GM18868 (cell line): ENCODE measurements around the gene CDK10.
"Not testable (repeated sequence)": the region's sequence is repeated elsewhere in the genome, so short reads cannot be mapped to it uniquely, and the experiment has no call there.

Experiments used
- ATAC-seq: cut with Tn5 transposase; IDR thresholded peaks from one replicate; pipeline ENCODE4 v1.9.1; 2021; ENCODE audit warnings: mild to moderate bottlenecking, moderate library complexity; ENCODE audit not compliant: unreplicated experiment

CDK10 gene

DNA sequence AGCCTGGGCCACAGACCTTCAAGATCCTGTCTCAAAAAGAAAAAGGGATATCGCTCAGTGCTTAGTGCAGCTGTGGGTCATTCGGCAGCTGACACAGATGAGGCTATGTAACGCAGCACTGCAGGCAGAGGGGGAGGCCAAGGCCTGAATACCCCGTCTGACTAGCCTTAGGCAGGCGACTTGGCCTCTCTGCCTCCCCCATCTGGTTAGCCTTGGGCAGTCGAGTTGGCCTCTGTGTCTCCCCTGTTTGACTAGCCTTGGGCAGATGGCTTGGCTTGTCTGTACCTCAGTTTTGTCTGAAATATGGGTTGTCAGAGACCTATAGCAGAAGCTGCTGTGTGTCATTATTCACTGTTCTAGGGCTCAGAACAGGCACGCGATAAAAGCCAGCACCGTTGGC, 18.9 kb upstream of the CDK10 start:
- ATAC-seq: no peak

DNA sequence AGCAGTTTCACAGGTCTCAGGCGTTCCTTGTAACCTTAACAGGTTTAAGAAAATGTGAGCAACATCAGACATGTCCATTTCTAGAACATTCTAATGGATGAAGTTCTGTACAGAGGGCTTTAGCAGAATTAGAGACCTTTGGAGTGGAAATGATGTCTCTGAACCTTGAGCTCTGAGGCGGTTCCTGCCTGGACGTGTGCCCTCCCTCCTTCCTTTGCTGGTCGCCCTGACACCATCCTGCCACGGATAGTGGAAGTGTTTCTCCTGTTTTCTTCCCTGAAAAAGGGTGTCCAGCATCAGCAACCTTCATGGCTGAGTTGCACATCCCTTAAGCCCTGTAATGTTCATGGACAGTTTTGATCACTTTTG, 17.7 kb upstream of the CDK10 start:
- ATAC-seq: no peak

DNA sequence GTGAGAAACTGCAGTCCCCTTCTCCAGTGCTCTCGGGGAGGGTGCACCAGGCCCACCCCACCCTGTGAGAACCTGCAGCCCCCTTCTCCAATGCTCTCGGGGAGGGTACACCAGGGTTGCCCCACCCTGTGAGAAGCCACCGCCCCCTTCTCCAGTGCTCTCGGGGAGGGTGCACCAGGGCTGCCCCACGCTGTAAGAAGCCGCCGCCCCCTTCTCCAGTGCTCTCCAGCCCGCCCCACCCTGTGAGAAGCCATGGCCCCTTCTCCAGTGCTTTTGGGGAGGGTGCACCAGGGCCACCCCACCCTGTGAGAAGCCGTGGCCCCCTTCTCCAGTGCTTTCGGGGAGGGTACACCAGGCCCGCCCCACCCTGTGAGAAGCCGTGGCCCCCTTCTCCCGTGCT, 16.7 kb upstream of the CDK10 start:
- ATAC-seq: no peak

DNA sequence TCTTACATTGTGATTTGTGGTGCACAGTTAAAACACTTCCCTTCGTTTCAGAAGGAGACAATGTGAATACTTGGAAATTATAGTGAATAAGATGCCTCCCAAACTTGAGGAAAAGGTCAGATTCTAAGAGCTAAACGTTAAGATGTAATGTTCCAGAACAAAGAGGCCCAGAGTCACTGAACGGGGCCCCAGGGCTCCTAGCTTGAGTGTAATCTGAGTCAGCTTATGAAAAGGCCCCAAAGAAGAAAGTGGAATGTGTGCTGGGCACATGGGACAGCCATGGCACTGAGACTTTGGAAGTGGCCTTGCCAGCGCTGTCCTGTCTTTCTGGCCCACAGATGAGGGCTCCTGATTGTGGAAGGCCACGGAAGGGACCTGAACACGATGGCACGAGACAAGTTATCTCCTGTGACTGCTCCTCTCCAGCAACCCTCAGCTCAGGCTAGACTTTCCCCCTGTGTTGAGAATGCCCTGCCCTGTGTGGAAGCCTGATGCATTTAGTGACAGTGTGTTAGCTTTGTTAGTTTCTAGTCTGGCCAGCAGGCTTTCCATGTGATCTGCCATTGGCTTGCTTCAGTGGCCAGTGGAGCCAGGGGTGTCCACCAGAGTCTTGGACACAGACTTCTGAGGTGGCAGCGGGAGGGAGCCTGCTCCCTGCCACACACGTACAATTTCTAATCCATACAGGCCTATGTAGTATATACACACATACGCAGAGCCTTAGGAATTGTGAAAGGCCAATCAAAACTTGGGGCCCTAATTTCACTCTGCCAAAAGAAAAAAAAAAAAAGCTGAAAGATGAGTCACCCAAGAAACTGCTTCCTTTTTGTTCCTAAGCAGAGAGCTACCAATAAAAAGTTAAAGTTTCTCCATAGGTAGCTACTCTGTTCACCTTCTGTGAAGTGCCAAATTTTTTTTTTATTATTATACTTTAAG, 15.7 kb upstream of the CDK10 start:
- ATAC-seq: no peak

DNA sequence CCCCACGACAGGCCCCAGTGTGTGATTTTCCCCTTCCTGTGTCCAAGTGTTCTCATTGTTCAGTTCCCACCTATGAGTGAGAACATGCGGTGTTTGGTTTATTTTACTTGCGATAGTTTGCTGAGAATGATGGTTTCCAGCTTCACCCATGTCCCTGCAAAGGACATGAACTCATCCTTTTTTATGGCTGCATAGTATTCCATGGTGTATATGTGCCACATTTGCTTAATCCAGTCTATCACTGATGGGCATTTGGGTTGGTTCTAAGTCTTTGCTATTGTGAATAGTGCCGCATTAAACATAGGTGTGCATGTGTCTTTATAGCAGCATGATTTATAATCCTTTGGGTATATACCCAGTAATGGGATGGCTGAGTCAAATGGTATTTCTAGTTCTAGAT, 14.9 kb upstream of the CDK10 start:
- not testable (repeated sequence) for ATAC-seq

DNA sequence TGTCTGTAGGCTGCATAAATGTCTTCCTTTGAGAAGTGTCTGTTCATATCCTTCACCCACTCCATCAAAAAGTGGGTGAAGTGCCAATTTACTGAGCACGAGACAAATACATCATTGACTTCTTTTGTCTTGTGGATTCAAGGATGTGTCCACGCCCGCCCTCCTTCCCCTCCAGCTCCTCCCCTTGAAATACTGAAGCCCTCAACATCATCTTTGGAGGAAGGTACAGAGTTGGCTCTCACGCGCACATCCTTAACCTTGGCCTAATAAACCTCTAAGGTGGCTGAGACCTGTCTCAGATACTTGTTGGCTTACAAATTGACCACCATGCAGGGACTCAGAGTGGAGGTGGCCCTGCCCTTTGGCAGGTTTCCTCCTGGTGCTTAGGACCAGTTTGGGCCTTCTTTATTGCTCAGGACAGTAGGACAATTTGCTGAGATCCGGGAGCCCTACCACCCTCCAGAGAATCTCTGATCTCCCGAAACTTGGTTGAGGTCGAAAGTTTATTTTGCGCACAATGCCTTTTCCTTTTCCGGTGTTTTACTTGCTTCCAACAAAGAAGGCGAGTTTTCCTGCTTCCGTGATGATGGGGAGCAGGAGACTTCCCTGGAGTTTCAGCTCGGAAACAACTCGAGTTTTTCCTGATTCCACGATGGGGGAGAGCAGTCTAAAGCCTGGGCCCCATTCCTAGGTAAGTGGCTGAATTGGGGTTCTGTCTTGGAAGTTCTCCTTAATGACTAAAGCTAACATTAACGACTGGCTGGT, 14.1 kb upstream of the CDK10 start:
- no peak for ATAC-seq

DNA sequence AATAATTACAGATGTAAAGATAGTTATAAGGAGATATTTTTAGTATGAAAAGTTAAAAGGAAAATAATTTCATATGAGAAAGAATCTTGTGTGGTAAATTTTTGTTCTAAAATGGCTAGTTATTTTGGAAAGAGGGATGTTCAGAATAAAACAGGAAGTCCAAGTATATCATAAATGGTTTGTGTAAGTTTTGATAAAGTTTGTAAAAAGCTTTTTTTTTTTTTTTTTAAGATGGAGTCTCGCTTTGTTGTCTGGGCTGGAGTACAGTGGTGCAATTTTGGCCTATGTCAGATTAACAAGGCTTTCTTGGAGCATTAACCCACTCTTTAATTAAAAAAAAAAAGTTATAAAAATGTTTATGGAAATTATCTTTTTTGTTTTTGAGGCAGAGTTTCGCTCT, 8.2 kb upstream of the CDK10 start:
- no peak for ATAC-seq

DNA sequence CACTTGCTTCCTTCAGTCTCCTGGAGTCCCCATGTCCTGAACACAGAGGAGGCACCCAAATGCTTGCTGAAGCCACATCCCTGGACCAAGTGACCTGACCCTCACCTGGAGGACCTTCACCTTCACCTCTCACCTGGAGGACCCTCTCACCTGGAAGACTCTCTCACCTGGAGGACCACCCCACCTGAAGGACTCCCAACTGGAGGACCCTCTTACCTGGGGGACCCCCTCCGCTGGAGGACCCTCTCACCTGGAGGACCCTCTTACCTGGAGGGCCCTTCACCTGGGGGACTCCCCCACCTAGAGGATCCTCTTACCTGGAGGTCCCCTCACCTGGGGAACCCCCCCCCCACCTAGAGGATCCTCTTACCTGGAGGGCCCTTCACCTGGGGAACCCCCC, 573 bp upstream of the CDK10 start:
- no peak for ATAC-seq

DNA sequence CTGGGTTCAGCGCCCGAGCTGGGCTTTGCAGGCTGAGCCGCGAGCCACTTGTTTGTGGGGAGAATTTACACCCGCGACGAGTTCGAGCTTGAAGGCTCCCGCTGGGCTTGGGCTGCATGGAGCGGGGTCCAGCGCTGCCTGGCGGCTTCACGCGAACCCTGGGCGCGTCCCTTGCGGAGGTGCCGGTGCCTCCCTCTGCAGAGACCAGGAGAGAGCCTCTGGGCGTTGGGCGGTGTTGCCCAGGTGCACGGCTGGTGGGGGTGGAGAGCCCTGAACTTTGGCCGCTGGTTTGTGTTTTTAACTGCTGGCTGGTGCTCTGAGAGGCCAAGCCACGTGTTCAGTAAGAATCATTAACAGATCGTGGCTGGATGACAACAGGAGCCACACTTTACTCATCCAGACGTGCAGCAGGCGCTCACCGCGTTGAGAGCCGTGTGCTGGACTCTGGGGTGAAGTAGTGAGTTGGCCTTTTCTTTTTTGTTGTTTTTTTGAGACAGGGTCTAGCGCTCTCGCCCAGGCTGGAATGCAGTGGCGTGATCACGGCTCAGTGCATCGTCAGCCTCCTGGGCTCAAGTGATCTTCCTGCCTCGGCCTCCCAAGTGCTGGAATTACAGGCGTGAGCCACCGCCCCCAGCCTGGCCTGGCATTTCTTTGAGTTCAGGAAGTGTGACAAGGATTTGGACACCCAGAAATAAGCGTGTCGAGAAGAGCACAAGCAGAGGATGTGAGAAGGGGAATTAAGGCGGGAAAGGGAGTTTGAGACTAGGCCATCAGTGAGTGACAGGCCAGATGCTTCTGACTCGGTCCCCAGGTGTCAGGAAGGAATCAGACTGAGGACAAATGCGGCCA, 827 bp downstream of the CDK10 start:
- peak; percentile 10 for ATAC-seq

DNA sequence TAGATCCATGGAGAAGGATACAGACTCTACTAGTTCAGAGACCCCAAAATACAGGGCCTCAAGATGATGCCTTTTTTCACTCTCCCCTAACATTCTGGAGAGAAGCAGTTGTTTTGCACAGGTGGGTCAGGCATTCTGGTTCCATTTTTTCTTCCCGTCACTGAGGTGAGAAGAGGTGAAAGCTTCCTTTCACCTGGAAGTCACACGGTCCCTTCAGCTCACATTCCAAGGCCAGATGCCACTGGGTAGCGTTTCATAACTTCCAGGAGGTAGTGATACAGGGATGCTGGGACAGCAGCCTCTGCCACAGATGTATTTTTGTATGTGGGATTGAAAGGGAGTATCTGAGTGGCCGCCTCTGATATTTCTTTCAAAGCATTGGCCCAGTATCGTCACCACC, 1.9 kb downstream of the CDK10 start:
- ATAC-seq: no peak

DNA sequence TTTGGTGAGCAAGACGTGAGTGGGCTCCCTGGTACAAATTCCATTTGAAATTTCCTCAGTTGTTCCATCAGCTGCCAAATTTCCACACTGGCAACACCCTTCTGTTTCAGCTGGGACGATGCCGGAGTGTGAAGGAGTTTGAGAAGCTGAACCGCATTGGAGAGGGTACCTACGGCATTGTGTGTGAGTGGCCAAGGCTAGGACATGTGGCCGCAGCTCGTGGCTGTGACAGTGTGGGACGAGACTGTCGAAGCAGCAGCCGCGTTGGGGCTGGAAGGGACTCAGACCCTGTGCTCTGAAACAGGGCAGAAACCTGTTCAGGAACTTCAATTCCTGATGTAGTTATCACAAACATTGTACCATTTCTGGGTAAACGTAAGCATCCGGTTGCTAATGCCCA, 2.7 kb downstream of the CDK10 start:
- no peak for ATAC-seq

DNA sequence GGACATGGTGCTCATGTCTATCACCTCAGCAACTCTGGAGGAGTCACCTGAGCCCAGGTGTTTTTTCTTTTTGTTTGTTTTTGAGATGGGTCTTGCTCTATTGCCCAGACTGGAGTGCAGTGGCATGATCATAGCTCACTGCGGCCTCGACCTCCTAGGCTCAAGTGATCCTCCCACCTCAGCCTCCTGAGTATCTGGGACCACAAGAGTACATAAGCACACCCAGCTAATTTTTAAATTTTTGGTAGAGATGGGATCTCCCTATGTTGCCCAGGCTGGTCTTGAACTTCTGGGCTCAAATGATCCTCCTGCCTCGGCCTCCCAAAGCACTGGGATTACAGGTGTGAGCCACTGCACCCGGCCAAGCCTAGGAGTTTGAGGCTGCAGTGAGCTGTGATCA, 3.1 kb downstream of the CDK10 start:
- ATAC-seq: not testable (repeated sequence)

DNA sequence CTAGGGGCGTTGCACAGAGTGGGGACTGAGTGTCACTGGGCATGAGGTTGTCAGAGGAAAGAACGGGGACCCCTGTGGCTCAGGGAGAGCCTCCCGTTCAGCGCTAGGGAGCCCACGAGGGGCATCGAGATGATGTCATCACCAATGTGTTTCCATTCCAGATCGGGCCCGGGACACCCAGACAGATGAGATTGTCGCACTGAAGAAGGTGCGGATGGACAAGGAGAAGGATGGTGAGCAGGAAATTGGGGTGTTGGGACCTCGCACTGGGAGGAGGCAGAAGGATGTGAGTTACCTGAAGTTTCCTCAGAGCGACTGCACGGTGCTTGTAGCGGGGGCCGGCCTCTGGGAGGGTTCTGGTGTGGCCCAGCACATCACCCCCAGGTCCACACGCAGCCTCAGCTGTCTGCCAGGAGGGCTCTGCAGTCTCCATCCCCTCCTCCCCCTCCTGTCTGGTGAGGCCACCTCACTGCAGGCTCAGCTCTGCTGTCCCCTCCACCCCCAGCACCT, 4.0 kb downstream of the CDK10 start:
- ATAC-seq: no peak

DNA sequence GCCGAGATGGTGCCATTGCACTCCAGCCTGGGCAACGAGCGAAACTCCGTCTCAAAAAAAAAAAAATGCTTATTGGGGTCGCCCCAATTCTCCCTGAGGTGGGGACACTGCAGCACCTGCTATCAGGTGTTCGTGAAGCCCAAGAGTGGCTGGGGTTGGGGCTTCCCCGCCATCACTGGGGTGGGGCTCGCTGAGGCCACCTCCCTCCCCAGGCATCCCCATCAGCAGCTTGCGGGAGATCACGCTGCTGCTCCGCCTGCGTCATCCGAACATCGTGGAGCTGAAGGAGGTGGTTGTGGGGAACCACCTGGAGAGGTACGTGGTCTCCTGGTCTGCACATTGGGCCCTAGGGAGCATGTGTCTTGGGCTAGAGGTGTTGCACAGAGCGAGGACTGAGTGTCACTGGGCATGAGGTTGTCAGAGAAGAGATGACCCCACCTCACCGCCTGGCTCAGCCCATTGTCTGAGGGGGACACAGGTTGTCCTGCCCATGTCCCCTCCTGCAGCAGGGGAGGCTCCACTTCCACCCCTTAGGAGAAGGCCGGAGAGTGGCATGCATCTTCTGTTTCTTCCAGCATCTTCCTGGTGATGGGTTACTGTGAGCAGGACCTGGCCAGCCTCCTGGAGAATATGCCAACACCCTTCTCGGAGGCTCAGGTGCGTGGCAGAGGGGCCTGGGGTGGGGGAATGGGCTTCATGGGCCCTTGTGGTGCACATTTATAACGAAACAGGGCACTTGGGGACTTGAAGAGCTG, 4.9 kb downstream of the CDK10 start:
- ATAC-seq: no peak

DNA sequence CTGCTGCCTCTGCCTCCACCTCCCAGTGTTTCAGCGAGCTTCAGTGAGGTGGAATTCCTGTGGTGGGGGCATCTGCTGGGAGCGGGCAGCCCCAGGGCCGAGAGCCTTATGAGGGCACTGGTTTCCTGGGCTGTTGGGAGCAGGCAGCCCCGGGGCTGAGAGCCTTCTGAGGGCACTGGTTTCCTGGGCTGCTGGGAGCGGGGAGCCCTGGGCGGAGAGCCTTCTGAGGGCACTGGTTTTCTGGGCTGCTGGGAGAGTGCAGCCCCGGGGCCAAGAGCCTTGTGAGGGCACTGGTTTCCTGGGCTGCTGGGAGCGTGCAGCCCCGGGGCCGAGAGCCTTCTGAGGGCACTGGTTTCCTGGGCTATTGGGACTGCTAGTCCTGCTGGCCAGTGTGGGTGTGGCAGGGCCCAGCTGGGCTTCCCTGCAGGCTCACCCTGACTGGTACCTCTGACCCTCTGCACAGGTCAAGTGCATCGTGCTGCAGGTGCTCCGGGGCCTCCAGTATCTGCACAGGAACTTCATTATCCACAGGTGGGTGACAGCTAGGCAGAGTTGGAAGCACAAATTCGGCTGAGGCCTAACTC, 5.6 kb downstream of the CDK10 start:
- ATAC-seq: no peak

DNA sequence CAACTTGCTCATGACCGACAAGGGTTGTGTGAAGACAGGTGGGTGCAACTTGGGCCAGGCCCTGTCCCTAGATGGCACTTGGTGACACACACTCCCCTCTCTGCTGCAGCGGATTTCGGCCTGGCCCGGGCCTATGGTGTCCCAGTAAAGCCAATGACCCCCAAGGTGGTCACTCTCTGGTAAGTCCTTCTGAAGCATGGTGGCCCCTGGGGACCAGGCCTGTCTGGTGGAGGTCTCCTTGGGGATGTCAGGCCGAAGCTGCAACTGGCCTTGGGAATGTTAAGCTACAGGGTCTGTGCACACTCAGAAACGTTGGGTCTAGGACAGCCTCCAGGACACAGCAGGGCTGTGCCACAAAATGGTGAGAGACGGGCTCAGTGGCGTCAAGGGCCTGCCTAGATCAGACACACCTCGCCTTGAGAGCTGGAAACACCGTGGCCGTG, 6.8 kb downstream of the CDK10 start:
- ATAC-seq: no peak

DNA sequence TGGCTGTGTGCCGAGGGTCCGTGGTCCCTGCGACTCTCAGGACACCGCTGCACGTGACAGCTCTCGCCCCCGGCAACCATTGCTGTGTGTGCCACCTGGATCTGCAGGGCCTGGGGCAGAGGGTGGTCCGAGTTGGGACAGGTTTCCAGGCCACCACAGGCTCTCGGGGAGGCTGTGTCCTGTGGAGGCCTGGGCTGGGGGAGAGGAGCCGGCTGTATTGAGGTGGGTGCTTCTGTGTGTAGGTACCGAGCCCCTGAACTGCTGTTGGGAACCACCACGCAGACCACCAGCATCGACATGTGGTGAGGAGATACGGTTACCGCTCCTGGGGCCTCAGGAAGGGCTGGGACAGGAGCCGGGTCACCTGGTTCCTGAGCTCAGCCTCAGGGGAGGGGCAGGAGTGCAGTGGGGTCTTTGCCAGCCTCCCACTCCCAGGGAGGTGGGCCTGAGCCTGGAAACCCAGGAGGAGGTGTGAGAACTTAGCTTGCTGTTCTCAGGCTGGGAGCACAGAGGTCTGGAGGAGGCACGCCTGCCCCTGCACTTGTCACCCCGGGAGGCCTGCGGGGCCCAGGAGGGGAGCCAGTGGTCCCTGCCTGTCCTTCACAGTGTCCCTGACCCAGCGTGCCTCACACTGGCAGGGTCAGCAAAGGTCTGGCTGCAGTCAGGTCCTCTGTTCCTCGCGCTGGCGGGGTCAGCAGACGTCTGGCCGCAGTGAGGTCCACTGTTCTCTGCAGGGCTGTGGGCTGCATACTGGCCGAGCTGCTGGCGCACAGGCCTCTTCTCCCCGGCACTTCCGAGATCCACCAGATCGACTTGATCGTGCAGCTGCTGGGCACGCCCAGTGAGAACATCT, 7.7 kb downstream of the CDK10 start:
- no peak for ATAC-seq

DNA sequence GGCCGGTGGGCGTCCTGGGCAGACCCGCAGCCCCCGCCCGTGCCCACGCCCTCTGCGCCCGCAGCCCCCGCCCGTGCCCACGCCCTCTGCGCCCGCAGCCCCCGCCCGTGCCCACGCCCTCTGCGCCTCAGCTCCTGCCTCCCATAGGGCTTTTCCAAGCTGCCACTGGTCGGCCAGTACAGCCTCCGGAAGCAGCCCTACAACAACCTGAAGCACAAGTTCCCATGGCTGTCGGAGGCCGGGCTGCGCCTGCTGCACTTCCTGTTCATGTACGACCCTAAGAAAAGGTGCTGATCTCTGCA, 8.2 kb downstream of the CDK10 start:
- not testable (repeated sequence) for ATAC-seq
